DND-41 (cell line): ENCODE measurements around the gene DDX1.

Experiments used
- ATAC-seq: fragments of 200-7000 bp; cut with Tn5 transposase; 3 replicates; pipeline ENCODE4 v1.9.1; 2021; ENCODE audit warnings: low read depth; ENCODE audit not compliant: insufficient read depth
- DNase-seq: peaks from one replicate; pipeline ENCODE4 v3.0.0-alpha.2; 2020
- H2AFZ ChIP-seq: 2 replicates; pipeline ENCODE4 v1.6.0; 2012; ENCODE audit warnings: low read depth, low read length
- H3K27ac ChIP-seq: 2 replicates; pipeline ENCODE4 v1.5.1; 2012; ENCODE audit warnings: low read length, inconsistent platforms
- H3K27me3 ChIP-seq: fragments of 200-600 bp; sonication (generic); 2 replicates; pipeline ENCODE4 v1.6.0; 2012; ENCODE audit warnings: low read length, mild to moderate bottlenecking, inconsistent platforms; ENCODE audit not compliant: insufficient read depth, poor library complexity
- H3K36me3 ChIP-seq: 2 replicates; pipeline ENCODE4 v1.5.1; 2012; ENCODE audit warnings: low read length, inconsistent platforms; ENCODE audit not compliant: insufficient read depth
- H3K4me1 ChIP-seq: 2 replicates; pipeline ENCODE4 v1.5.1; 2012; ENCODE audit warnings: mild to moderate bottlenecking, low read length; ENCODE audit not compliant: insufficient read depth
- H3K4me2 ChIP-seq: 2 replicates; pipeline ENCODE4 v1.6.0; 2012; ENCODE audit warnings: mild to moderate bottlenecking, moderate library complexity, low read length, inconsistent platforms; ENCODE audit not compliant: insufficient read depth
- H3K4me3 ChIP-seq, 2 experiments: fragments of 200-600 bp in 1 of 2; shearing (Covaris generic) in 1 of 2; 2 replicates each; pipeline ENCODE4 v1.5.1; 2012 to 2016; ENCODE audit warnings: inconsistent platforms in 2 of 2, low read length in 2 of 2, mild to moderate bottlenecking in 2 of 2, low read depth in 1 of 2, moderate library complexity in 1 of 2
- H3K79me2 ChIP-seq: 2 replicates; pipeline ENCODE4 v1.6.0; 2012; ENCODE audit warnings: low read length, inconsistent platforms; ENCODE audit not compliant: insufficient read depth
- H3K9ac ChIP-seq: 2 replicates; pipeline ENCODE4 v1.6.0; 2012; ENCODE audit warnings: low read depth, mild to moderate bottlenecking, inconsistent platforms, low read length, moderate library complexity
- H3K9me3 ChIP-seq: 2 replicates; pipeline ENCODE4 v1.5.1; 2012; ENCODE audit warnings: low read length, moderate library complexity, mild to moderate bottlenecking, inconsistent platforms; ENCODE audit not compliant: insufficient read depth, severe bottlenecking
- H4K20me1 ChIP-seq: 2 replicates; pipeline ENCODE4 v1.6.0; 2012; ENCODE audit warnings: low read length; ENCODE audit not compliant: insufficient read depth
- EZH2 ChIP-seq: IDR thresholded peaks from 3 replicates; pipeline ENCODE4 v1.6.1; 2012; ENCODE audit warnings: borderline replicate concordance, low read depth, mild to moderate bottlenecking, moderate library complexity, low read length, inconsistent platforms; ENCODE audit not compliant: severe bottlenecking
- TF ChIP-seq, protein P1 (sequence below): IDR thresholded peaks from 2 replicates; pipeline ENCODE4 v1.5.1; 2012; ENCODE audit warnings: borderline replicate concordance, low read length, moderate library complexity, mild to moderate bottlenecking; ENCODE audit not compliant: poor library complexity, severe bottlenecking; ENCODE audit errors: extremely low read depth

DDX1 gene

DNA sequence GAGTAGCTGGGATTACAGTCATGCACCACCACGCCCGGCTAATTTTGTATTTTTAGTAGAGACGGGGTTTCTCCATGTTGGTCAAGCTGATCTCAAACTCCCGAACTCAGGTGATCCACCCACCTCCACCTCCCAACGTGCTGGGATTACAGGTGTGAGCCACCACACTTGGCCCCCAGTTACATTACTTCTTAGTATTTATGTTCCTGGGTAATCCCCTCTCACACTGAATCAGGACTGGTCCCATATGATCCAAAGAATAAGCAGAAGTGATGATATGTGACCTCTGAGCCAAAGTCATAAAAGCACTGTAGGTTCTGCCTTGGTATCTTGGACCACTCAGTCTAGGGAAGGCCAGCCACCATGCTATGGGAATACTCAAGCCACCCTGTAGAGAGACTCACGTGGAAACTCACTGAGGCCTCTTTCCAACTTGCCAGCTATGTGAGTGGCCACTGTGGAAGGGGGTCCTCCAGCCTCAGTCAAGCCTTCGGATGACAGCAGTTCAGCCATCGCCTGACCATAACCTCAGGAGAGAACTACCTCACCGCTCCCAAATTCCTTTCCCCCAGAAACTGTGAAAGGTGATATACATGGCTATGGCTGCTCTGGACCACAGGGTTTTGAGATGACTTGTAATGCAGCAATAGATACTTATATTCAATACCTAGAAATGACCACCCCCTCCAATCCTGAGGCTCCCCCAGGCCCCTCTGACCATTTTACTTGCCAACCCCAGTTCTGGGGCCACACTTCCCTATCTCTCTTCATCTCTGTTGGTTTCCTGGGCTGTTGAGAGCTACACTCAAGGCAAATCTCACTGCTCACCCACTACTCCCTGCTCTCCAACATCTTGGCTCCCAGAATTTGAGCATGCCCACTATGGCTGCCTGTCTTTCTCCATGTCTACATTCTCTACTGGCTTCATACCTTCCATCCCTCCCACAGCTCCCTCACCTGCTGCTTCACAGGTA, 80.5 kb downstream of the DDX1 start:
- no peaks in the 10 kb centered on the region for H3K27me3 ChIP-seq
- no peak overlapping the region for H3K4me3 ChIP-seq
- no peak overlapping the region for H2AFZ ChIP-seq
- no peak for DNase-seq
- TF ChIP-seq EZH2, result no peak
- TF ChIP-seq, protein P1, sequence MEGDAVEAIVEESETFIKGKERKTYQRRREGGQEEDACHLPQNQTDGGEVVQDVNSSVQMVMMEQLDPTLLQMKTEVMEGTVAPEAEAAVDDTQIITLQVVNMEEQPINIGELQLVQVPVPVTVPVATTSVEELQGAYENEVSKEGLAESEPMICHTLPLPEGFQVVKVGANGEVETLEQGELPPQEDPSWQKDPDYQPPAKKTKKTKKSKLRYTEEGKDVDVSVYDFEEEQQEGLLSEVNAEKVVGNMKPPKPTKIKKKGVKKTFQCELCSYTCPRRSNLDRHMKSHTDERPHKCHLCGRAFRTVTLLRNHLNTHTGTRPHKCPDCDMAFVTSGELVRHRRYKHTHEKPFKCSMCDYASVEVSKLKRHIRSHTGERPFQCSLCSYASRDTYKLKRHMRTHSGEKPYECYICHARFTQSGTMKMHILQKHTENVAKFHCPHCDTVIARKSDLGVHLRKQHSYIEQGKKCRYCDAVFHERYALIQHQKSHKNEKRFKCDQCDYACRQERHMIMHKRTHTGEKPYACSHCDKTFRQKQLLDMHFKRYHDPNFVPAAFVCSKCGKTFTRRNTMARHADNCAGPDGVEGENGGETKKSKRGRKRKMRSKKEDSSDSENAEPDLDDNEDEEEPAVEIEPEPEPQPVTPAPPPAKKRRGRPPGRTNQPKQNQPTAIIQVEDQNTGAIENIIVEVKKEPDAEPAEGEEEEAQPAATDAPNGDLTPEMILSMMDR, result no peak
- H3K79me2 ChIP-seq, result no peaks in the 10 kb centered on the region
- no peak for ATAC-seq
- no peak overlapping the region for H3K4me2 ChIP-seq
- no peaks in the 10 kb centered on the region for H3K4me1 ChIP-seq
- H3K27ac ChIP-seq, result no peak overlapping the region
- no peak overlapping the region for H3K9ac ChIP-seq
- H4K20me1 ChIP-seq, result no peaks in the 10 kb centered on the region
- no peaks in the 10 kb centered on the region for H3K36me3 ChIP-seq
- H3K9me3 ChIP-seq, result no peaks in the 10 kb centered on the region

DNA sequence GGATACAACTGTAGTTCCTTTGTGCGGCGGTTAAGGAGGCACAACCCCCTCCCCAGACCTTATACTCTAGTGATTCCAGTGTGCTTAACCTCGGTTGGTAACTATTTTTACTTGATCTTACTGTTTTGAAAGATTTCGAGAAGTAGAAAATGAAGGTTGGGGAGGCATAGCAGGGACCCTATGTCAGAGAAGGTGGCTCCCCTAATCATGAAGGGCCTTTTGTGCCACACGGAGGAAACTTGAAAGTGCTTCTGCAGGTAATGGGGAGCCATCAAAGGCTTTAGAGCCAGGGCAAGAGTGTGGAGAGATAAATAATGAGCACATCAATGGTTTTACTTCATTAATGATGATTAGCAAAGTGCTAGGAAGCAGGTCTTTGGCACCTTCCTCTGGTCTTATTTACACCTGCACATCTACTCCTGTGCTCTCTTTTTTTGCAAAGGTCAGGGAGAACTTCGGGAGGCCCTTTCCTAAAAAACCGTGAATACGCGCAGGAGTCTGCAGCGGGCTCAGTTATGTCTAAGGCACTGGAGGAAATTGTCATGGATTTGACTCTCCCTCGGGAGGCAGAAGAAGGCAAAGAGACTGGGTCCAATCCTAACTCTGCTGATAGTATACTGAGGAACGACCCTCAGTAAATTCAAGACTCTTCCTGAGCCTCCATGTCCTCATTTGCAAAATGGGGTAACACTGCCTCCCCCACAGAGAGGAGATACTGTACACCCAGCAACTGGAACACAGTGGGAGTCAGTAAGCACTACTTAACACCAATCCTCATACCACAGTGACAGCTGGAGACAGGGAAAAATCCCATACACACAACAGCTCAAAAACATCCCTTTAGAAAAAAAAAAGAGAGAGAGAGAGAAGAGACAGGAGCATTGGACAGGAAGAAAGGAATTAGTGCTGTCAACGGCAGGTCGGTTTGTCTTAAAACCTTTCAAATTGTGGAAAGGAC, 81.6 kb downstream of the DDX1 start:
- DNase-seq, result no peak
- no peaks in the 10 kb centered on the region for H3K79me2 ChIP-seq
- H3K9me3 ChIP-seq, result no peaks in the 10 kb centered on the region
- ATAC-seq, result no peak
- no peak overlapping the region for H3K27ac ChIP-seq
- H3K36me3 ChIP-seq, result no peaks in the 10 kb centered on the region
- no peak for TF ChIP-seq EZH2
- TF ChIP-seq, protein P1, result no peak
- no peaks in the 10 kb centered on the region for H4K20me1 ChIP-seq
- no peak overlapping the region for H3K9ac ChIP-seq
- H3K4me3 ChIP-seq, result no peak overlapping the region
- no peaks in the 10 kb centered on the region for H3K27me3 ChIP-seq
- H3K4me1 ChIP-seq, result no peaks in the 10 kb centered on the region
- H2AFZ ChIP-seq, result no peak overlapping the region
- H3K4me2 ChIP-seq, result no peak overlapping the region

DNA sequence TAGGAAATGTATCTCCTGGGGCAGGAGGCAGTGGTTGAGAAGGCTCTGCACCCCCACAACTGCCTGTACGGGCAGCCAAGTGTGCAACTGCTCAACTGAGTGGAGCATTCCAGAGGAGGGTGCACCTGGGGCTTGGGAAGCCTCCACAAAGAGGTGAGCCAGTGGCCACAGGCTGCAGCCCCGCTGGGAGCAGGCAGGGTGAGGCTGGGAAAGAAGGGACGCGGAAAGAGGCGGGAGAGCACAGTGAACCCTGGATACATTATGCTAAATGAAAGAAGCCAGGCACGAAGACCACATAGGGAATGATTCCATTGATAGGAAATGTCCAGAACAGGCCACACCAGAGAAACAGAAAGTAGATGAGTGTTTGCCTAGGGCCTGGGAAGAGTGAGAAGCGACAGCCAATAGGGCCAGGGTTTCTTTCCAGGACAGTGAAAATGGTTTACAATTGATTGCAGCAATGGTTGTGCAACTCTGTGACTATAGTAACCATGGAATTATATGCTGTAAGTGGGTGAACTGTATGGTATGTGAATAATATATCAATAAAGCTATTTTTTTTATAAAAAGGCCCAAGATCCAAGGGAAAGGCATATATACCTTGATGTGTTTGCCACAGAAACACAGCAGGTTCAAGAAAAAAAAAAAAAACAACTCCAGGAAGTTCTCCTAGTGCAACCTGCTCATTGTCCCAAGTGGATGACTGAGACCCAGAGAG, 82.4 kb downstream of the DDX1 start:
- TF ChIP-seq, protein P1, result no peak
- no peak for TF ChIP-seq EZH2
- ATAC-seq (no peak), DNase-seq (no peak)
- Histone ChIP-seq H3K27ac (no peak overlapping the region), H3K36me3 (no peaks in the 10 kb centered on the region), H2AFZ (no peak overlapping the region), H3K27me3 (no peaks in the 10 kb centered on the region), H3K79me2 (no peaks in the 10 kb centered on the region), H3K4me1 (no peaks in the 10 kb centered on the region), H3K9ac (no peak overlapping the region), H4K20me1 (no peaks in the 10 kb centered on the region), H3K4me3 (no peak overlapping the region), H3K4me2 (no peak overlapping the region), H3K9me3 (no peaks in the 10 kb centered on the region)
